ENCODE measurements around the gene KIF27. TPM values are rescaled to one million over a fixed set of nuclear protein-coding genes. Genes with fewer than 3 reads are reported as not detected.
A peak's percentile ranks its signal among the peaks of the same experiment; 100 is the strongest.
"Not testable (repeated sequence)": the region's sequence is repeated elsewhere in the genome, so short reads cannot be mapped to it uniquely, and the experiment has no call there.

Gene KIF27
- polyA plus RNA-seq, 2 donors, result 0.76 to 1.2 TPM

DNA sequence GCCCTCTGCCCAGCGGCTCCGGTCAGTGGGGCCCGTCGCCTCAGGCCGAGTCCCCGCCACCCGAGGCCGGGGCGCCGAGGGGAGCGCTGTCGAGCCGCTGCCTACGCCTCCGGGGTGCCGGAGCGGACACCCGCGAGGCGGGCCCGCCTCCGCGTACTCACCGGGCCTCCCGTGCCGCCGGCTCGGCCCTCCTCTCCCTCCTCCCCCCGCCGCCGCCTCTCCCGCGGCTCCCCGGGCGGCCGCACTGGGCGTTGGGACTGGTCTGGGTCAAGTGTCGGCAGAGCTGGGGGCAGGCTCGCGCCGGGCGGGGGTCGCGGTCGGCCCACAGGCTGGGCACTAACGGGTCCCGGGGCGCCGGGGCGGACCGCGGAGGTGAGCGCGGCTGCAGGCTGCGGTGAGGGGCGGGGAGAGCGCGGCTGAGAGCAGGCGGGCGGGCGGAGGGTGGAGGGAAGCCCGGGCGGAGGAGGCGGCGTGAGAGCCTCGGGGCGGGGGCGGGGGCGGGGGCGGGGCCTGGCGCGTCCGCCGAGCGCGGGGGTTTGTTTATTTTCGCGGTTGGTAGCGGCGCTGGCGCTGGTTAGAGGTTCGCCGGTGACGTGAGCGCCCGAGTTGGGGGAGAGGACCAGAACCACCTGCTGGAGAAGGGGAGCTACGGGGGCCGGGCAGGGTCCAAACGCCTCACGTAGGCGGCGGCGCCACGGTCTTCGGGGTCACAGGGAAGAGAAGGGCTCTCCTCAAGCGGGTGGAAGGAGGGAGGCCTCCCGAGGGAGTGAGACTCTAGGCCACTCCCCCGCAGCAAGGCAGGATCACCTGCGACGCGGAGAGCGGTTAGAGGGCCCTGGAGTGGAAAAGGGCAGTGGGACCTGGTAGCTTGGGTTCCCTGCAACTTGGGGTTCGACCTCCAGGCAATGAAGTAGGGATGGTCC is 103.6 kb downstream of the KIF27 start, which contains the start of gene GKAP1:
Gene GKAP1, minus strand, starts transcription at position 414 of the 923 bp plus-strand sequence. CDS start 11,252 bp downstream, outside the sequence.
- 0 to 1% methylated on average over 56 to 103 of the region's 103 CpGs for WGBS, 2 donors
- H3K27me3 ChIP-seq (ENCODE audit: control insufficient read depth in 1 of 2, insufficient read depth in 2 of 2, low read length in 2 of 2); H3K9me3 ChIP-seq (ENCODE audit: control insufficient read depth in 2 of 2, insufficient read depth in 1 of 2, low read depth in 1 of 2, low read length in 1 of 2); H3K4me1 ChIP-seq (ENCODE audit: control insufficient read depth in 2 of 2, insufficient read depth in 2 of 2, low read length in 1 of 2); H3K36me3 ChIP-seq (ENCODE audit: control insufficient read depth in 2 of 2, insufficient read depth in 2 of 2, low read length in 1 of 2): not testable (repeated sequence)
- Histone ChIP-seq H3K27ac (ENCODE audit: low read depth in 2 of 2, low read length in 1 of 2) (peak within 1 kb of the TSS; percentile 70 to 85), H3K4me3 (ENCODE audit: low read depth in 1 of 2, low read length in 2 of 2) (peak within 1 kb of the TSS; percentile 70 to 71)

DNA sequence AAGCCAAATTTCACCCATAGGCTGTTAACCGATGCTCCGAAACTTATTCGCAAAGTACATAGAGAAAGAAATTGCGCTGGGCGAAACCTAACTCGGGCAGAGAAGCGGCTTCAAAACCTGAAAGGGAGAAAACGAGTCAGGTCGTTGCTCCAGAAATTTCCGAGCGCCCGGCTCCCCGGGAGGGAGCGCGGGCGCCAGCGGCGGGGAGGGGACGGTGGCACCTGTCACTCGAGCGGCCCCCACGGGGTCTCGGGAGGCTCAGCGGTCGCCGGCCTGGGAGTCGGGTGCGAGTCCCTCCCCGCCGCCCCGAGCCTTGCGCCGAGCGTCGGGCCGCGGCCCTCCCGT is 104.2 kb downstream of the KIF27 start:
- H3K4me1 ChIP-seq (ENCODE audit: control insufficient read depth in 2 of 2, insufficient read depth in 2 of 2, low read length in 1 of 2); H3K27me3 ChIP-seq (ENCODE audit: control insufficient read depth in 1 of 2, insufficient read depth in 2 of 2, low read length in 2 of 2); H3K36me3 ChIP-seq (ENCODE audit: control insufficient read depth in 2 of 2, insufficient read depth in 2 of 2, low read length in 1 of 2); H3K9me3 ChIP-seq (ENCODE audit: control insufficient read depth in 2 of 2, insufficient read depth in 1 of 2, low read depth in 1 of 2, low read length in 1 of 2): not testable (repeated sequence)
- peak overlapping the region; percentile 70 to 85 for H3K27ac ChIP-seq (ENCODE audit: low read depth in 2 of 2, low read length in 1 of 2)
- 0 to 1% methylated on average over 18 to 38 of the region's 38 CpGs for WGBS, 2 donors
- H3K4me3 ChIP-seq (ENCODE audit: low read depth in 1 of 2, low read length in 2 of 2), result peak overlapping the region; percentile 70 to 71

- not testable (repeated sequence) for H3K27me3 ChIP-seq (ENCODE audit: control insufficient read depth in 1 of 2, insufficient read depth in 2 of 2, low read length in 2 of 2); H3K9me3 ChIP-seq (ENCODE audit: control insufficient read depth in 2 of 2, insufficient read depth in 1 of 2, low read depth in 1 of 2, low read length in 1 of 2); H3K4me1 ChIP-seq (ENCODE audit: control insufficient read depth in 2 of 2, insufficient read depth in 2 of 2, low read length in 1 of 2); H3K27ac ChIP-seq (ENCODE audit: low read depth in 2 of 2, low read length in 1 of 2); H3K36me3 ChIP-seq (ENCODE audit: control insufficient read depth in 2 of 2, insufficient read depth in 2 of 2, low read length in 1 of 2); H3K4me3 ChIP-seq (ENCODE audit: low read depth in 1 of 2, low read length in 2 of 2)
- WGBS, 2 donors, result 98 to 100% methylated on average over 4 of the region's 4 CpGs
These were observed 106.1 kb downstream of the KIF27 start for GRCh38 chr9:83815120-83815519.

DNA sequence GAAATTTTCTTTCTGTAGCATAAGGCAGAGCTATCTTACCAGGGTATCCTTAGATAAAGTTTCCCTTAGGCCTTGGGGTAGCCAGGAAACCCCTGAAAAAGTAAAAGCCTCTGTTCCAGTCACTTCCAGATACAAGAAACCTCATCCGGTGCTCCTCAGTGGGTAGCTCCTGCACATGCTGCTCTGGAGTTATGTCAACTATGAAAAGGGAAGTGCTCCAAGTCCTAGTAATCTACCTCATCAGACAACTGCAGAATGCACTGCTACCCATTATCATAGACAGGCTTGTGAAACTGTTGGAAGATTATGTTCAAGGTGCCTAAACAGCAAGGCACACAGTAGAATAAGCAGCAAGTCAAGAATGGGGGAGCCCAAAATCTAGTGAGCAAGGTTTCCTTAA is 112.0 kb downstream of the KIF27 start:
- not testable (repeated sequence) for H3K27me3 ChIP-seq (ENCODE audit: control insufficient read depth in 1 of 2, insufficient read depth in 2 of 2, low read length in 2 of 2); H3K36me3 ChIP-seq (ENCODE audit: control insufficient read depth in 2 of 2, insufficient read depth in 2 of 2, low read length in 1 of 2); H3K27ac ChIP-seq (ENCODE audit: low read depth in 2 of 2, low read length in 1 of 2); H3K4me3 ChIP-seq (ENCODE audit: low read depth in 1 of 2, low read length in 2 of 2); H3K9me3 ChIP-seq (ENCODE audit: control insufficient read depth in 2 of 2, insufficient read depth in 1 of 2, low read depth in 1 of 2, low read length in 1 of 2); H3K4me1 ChIP-seq (ENCODE audit: control insufficient read depth in 2 of 2, insufficient read depth in 2 of 2, low read length in 1 of 2)
- 67 to 93% methylated on average over 1 of the region's 1 CpG for WGBS, 2 donors

- not testable (repeated sequence) for H3K4me1 ChIP-seq (ENCODE audit: control insufficient read depth in 2 of 2, insufficient read depth in 2 of 2, low read length in 1 of 2); H3K27ac ChIP-seq (ENCODE audit: low read depth in 2 of 2, low read length in 1 of 2); H3K27me3 ChIP-seq (ENCODE audit: control insufficient read depth in 1 of 2, insufficient read depth in 2 of 2, low read length in 2 of 2); H3K4me3 ChIP-seq (ENCODE audit: low read depth in 1 of 2, low read length in 2 of 2); H3K9me3 ChIP-seq (ENCODE audit: control insufficient read depth in 2 of 2, insufficient read depth in 1 of 2, low read depth in 1 of 2, low read length in 1 of 2); H3K36me3 ChIP-seq (ENCODE audit: control insufficient read depth in 2 of 2, insufficient read depth in 2 of 2, low read length in 1 of 2)
- WGBS, 2 donors, result 96 to 98% methylated on average over 7 to 31 of the region's 31 CpGs
These were observed 116.8 kb downstream of the KIF27 start for GRCh38 chr9:83804454-83804853.

DNA sequence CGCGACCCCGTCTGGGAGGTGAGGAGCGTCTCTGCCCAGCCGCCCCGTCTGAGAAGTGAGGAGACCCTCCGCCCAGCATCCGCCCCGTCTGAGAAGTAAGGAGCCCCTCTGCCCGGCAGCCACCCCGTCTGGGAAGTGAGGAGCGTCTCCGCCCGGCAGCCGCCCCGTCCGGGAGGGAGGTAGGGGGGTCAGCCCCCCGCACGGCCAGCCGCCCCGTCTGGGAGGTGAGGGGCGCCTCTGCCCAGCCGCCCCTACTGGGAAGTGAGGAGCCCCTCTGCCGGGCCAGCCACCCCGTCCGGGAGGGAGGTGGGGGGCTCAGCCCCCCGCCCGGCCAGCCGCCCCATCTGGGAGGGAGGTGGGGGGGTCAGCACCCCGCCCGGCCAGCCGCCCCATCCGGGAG is 117.3 kb downstream of the KIF27 start:
- WGBS, 2 donors, result 98% methylated on average over 12 to 31 of the region's 33 CpGs
- not testable (repeated sequence) for H3K27ac ChIP-seq (ENCODE audit: low read depth in 2 of 2, low read length in 1 of 2); H3K27me3 ChIP-seq (ENCODE audit: control insufficient read depth in 1 of 2, insufficient read depth in 2 of 2, low read length in 2 of 2); H3K4me1 ChIP-seq (ENCODE audit: control insufficient read depth in 2 of 2, insufficient read depth in 2 of 2, low read length in 1 of 2); H3K9me3 ChIP-seq (ENCODE audit: control insufficient read depth in 2 of 2, insufficient read depth in 1 of 2, low read depth in 1 of 2, low read length in 1 of 2); H3K36me3 ChIP-seq (ENCODE audit: control insufficient read depth in 2 of 2, insufficient read depth in 2 of 2, low read length in 1 of 2); H3K4me3 ChIP-seq (ENCODE audit: low read depth in 1 of 2, low read length in 2 of 2)

DNA sequence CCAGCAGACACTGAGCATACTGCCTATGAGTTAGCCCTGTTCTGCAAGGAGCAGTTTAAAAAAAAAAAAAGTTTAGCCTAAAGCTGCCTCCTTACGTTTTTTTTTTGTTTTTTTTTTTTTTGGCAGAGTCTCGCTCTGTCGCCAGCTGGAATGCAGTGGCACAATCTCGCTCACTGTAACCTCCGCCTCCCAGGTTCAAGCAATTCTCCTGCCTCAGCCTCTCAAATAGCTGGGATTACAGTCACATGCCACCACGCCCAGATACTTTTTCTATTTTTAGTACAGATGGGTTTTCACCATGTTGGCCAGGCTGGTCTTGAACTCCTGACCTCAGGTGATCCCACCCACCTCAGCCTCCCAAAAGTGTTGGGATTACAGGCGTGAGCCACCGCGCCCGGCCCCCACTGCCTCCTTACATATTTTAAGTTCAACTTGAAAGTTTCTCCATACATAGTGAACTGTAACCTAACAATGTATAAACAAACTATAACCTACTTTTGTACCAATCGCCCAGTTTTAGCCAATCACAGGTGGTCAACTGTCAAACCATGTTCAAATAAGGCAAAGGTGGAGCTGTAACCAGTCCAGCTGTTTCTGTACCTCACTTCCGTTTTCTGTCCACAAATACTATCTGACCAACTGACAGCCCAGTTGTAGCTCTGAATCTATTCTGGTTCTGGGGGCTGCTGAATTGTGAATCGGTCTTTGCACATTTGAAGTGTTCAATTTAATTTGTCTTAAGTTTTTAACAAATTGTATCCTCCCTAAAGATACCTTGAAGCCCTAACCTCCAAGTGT is 120.8 kb downstream of the KIF27 start:
- 81 to 82% methylated on average over 13 of the region's 13 CpGs for WGBS, 2 donors

DNA sequence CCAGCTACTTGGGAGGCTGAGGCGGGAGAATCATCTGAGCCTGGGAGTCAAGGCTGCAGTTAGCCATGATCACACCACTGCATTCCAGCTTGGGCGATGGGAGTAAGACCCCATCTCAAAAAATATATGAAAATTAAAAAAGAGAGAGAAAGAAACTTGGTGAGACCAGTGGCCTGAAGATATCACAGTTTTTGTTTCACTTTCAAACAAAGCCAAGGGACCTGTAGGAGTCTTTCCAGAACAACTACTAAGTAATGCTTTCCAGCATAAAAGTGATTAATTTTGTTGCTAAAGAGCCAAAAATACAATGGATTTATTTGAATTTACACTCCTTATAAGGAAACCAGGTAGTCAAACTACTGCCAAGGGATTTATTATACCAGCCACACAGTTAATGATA is 127.2 kb downstream of the KIF27 start:
- Histone ChIP-seq H3K4me1 (ENCODE audit: control insufficient read depth in 2 of 2, insufficient read depth in 2 of 2, low read length in 1 of 2) (no peaks in the 10 kb centered on the region), H3K27ac (ENCODE audit: low read depth in 2 of 2, low read length in 1 of 2) (no peak overlapping the region), H3K4me3 (ENCODE audit: low read depth in 1 of 2, low read length in 2 of 2) (no peak overlapping the region), H3K36me3 (ENCODE audit: control insufficient read depth in 2 of 2, insufficient read depth in 2 of 2, low read length in 1 of 2) (peaks cover 0 to 2% of the 10 kb centered on the region in 2 donors), H3K27me3 (ENCODE audit: control insufficient read depth in 1 of 2, insufficient read depth in 2 of 2, low read length in 2 of 2) (no peaks in the 10 kb centered on the region), H3K9me3 (ENCODE audit: control insufficient read depth in 2 of 2, insufficient read depth in 1 of 2, low read depth in 1 of 2, low read length in 1 of 2) (no peaks in the 10 kb centered on the region)
- WGBS, 2 donors, result 98% methylated on average over 2 of the region's 2 CpGs

More for the DNA sequence above, 120.8 kb downstream of the KIF27 start:
- Histone ChIP-seq H3K4me1 (ENCODE audit: control insufficient read depth in 2 of 2, insufficient read depth in 2 of 2, low read length in 1 of 2) (no peaks in the 10 kb centered on the region), H3K9me3 (ENCODE audit: control insufficient read depth in 2 of 2, insufficient read depth in 1 of 2, low read depth in 1 of 2, low read length in 1 of 2) (no peaks in the 10 kb centered on the region), H3K27ac (ENCODE audit: low read depth in 2 of 2, low read length in 1 of 2) (no peak overlapping the region), H3K27me3 (ENCODE audit: control insufficient read depth in 1 of 2, insufficient read depth in 2 of 2, low read length in 2 of 2) (no peaks in the 10 kb centered on the region), H3K36me3 (ENCODE audit: control insufficient read depth in 2 of 2, insufficient read depth in 2 of 2, low read length in 1 of 2) (peaks cover 0 to 2% of the 10 kb centered on the region in 2 donors), H3K4me3 (ENCODE audit: low read depth in 1 of 2, low read length in 2 of 2) (no peak overlapping the region)

- Histone ChIP-seq H3K4me1 (ENCODE audit: control insufficient read depth in 2 of 2, insufficient read depth in 2 of 2, low read length in 1 of 2) (no peaks in the 10 kb centered on the region), H3K4me3 (ENCODE audit: low read depth in 1 of 2, low read length in 2 of 2) (no peak overlapping the region), H3K27ac (ENCODE audit: low read depth in 2 of 2, low read length in 1 of 2) (no peak overlapping the region), H3K27me3 (ENCODE audit: control insufficient read depth in 1 of 2, insufficient read depth in 2 of 2, low read length in 2 of 2) (no peaks in the 10 kb centered on the region), H3K36me3 (ENCODE audit: control insufficient read depth in 2 of 2, insufficient read depth in 2 of 2, low read length in 1 of 2) (no peaks in the 10 kb centered on the region), H3K9me3 (ENCODE audit: control insufficient read depth in 2 of 2, insufficient read depth in 1 of 2, low read depth in 1 of 2, low read length in 1 of 2) (no peaks in the 10 kb centered on the region)
- WGBS, 2 donors, result 96 to 100% methylated on average over 1 of the region's 1 CpG
These were observed 128.5 kb downstream of the KIF27 start for GRCh38 chr9:83792746-83793145.
